Occipital lobe (tissue), 2 donors: ENCODE data around the gene POLR3G. TPM values are rescaled to one million over a fixed set of nuclear protein-coding genes. Genes with fewer than 3 reads are reported as not detected.
A peak's percentile ranks its signal among the peaks of the same experiment; 100 is the strongest.

Experiments used
- DNase-seq: peaks from one replicate; lab custom pipeline; 2025; lab: John Stamatoyannopoulos, UW
- total RNA-seq: library from RNA; depleted of rRNA; stranded (reverse); fragments of >200 nt; gene quantifications from one replicate; pipeline ENCODE4 v1.2.3, GENCODE V29; 2014

Gene POLR3G
- total RNA-seq, 1 donor from 2014 or later = 4.5 TPM

DNA sequence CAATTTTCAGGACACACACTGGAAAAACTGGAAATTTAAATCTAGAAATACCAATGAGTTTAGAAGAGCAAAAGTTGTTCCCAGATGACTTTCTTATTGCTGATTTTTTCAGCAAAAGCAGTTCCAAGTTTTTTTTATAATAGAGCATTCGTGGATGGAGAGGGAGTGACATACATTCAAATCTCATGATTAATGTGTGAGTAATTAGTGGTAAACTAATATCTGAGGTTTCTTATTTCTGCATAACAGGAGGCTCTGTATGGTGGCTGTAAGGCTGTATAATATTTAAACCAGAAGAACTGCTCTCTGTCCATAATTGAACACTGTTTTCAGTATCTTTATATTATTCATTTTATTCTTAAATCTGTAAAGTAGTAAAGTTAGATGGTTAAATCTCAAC lies 28.9 kb downstream of the POLR3G start:
- DNase-seq = no peak

DNA sequence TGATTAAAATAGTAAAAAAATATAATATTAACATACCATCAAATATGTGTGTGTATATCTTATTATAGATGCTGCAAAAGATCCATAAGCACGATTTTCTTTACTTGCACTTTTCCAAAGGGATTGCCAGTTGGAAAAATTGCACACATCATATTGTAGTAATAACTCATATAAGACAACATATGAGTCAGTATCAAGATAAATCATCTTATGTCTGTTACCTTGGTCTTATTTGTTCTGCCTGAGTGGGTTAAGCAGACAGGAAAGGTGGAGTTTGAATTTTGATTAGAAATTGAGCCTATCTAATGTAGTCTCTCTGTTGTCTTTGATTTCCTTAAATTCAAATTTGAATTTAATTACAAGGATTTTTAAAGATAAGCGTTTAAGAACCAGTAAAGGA lies 30.1 kb downstream of the POLR3G start:
- no peak for DNase-seq

DNA sequence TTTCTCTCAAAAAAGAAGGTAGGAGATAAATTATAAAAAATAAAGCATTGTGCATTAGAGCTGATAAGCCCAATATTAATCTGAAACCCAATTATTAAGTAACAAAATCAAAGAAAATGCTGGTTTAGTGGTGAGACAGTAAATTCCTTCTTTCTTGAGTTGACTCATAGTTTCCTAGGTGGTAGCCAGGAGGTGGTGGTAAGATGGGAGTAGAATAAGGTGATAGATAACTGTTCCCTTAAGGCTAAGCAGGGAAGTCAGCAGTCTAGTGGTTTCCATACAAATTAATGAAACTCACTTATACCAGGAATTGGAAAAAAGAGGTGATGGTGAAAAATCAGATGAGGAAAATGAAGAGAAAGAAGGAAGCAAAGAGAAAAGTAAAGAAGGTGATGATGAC lies 31.6 kb downstream of the POLR3G start:
- no peak for DNase-seq

DNA sequence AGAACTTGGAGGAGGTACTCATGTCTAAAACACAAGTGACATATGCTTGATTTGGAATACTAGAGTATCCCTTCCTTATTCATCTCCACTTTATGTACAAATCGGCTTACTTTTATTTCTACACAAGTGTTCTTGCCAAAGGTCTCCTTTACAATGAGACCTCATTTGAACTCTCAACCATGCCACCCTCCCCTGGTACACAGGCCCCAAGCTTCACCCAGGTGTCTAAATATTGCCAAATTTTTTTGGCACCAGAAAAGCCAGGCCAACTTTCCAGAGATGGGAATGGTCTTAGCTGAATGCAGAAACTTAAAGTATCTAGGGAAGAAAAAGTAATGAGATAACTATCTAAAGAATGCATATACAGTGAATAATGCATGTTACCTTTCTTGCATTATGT lies 35.8 kb downstream of the POLR3G start:
- DNase-seq = no peak

DNA sequence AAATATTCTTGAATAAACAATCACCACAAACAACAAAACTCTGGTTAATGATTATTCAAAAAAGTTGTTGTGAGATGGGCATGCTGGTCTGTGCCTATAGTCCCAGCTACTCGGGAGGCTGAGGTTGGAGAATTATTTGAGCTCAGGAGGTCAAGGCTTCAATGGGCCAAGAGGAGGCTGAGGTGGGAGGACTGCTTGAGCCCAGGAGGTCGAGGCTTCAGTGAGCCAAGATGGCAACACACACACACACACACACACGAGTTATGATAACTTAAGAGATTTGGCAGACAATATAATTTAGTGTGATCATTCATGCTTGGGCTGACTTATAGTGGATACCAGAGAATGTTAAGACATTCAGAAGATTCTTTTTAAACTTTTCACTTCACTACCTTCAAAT lies 39.9 kb downstream of the POLR3G start:
- DNase-seq = no peak

DNA sequence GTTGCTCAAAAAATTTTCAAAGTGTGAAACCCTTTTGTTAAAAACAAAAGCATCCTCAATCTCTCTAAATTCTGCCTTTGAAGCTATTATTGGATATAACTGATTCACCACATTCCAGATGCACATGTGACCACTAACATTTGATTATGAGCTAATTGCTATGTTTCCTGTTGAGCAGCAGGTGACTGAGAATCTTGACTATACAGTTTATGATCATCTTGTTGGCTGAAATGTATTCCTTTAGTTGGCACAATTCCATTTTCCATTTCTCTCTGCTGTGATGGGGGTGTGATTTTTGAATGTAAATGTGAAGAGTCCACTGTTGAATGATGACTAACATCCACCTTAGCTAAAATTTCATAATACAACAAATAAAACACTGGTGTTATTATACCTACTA lies 44.0 kb downstream of the POLR3G start:
- DNase-seq = no peak

DNA sequence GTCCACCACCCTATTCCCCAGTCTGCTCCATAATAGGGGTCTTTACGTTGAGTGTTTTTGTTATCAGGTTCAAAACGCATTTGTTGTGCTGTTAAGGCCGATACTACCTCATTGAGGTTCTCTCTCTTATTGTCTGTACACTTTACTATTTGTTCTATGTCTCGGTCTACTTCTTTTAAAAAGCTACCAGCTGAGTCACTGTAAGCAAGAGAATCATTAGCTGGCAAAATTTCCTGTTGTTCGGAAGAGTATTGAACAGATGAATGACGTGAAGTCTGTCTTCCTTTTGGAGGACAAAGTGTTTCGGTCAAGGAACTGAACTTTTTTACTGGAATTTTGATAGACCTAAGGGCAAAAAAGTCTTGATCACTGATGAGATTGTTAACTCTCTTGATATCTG lies 44.4 kb downstream of the POLR3G start:
- no peak for DNase-seq

DNA sequence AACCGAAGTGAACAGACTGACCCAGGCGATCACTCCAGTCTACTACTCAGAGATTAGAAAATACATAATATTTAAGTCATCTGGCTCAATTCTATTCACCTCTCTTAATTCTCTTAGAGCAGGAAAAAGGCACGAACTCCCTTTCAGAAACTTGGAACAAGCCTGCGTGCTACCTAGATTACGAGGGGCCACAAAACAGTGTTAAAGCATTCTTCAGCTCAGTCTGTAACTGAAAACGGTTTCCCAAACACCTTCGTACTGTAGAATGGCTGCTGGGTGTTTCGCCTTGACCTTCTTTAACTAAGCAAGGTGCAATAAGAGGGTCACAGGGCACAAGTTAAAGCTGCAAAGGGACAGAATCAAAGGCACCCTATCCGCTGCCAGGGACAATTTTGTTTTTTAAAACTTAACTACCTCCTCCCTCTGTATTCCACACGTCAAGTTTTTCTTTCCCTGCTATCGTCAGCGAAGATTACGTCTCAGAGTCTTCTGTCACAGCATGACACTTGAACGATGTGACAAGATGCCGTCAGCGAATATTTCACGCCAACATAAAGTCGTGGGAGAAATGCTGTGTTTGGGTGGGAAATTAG lies 54.0 kb downstream of the POLR3G start:
- no peak for DNase-seq

DNA sequence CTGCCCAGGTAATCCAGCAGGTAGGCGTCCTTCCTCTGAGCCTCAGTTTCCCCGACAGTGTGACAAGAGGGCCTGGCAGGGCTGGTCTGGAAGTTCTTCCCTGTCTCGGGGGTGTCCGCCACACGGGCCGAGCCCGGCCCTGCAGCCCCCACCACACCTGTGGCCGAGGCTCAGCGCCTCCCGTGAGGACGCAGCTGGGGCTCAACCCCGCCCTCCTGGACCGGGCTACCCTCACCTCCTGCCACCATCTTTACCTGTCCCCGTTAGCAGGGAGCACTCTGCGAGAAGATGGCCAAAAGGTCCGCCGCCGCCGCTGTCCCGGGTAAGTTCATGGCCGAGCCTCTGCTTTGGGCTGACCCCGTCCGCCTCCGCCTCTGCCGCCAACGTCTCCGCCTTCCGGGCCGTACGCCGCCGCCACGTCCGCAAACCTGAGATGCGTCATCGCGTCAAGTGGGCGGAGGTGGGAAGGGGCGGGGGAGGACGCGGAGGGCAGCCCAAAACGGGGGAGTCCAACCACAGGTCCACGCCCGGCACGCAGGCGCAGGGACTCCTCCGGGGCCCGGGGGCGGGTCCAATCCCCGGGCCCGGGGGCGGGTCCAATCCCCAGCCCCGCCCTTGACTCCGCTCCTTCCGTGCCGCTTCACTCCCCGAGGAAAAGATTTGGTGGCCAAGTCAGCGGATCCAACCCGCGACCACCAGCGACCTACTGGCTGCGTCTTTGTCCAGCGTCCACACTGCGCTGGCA lies 54.7 kb downstream of the POLR3G start, which contains the start of gene LYSMD3:
LYSMD3 (minus strand) TSS at position 391 of the 745 bp plus-strand sequence. CDS start 4,295 bp downstream, outside the sequence.
- peak; percentile 96 for DNase-seq

DNA sequence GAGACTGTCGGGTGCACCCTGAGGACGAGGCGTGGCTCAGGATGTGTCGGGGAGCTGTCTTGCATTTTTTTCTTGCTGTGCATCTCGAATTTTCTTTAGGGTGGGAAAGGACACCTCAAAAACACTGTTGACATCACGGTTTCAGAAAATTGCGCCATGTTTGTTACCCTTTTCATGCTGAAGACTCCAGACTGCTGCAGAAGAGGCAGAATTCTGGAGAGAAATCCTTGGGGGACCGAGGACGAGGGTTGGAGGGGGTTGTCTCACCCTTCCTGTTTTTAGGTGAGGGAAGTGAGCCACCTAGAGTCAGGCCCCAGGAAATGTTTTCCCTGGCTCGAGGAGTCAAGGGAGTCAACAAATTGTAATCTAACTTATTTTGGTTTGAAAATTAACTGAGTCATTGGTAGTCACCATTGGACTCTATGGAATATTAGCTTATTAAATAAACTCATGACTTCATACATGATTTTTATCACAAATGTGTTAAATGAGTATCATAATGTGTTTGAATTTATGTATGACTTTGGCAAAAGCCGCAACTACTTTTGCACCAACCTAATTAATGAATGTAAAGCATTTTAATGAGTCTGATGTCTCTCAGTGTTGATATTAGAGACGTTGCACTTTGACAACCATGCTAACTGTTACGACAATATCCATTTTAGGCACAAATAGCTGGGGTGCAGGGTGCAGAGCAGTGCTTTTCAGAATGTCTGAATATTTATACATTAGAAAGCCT lies 55.4 kb downstream of the POLR3G start:
- DNase-seq = peak; percentile 67

DNA sequence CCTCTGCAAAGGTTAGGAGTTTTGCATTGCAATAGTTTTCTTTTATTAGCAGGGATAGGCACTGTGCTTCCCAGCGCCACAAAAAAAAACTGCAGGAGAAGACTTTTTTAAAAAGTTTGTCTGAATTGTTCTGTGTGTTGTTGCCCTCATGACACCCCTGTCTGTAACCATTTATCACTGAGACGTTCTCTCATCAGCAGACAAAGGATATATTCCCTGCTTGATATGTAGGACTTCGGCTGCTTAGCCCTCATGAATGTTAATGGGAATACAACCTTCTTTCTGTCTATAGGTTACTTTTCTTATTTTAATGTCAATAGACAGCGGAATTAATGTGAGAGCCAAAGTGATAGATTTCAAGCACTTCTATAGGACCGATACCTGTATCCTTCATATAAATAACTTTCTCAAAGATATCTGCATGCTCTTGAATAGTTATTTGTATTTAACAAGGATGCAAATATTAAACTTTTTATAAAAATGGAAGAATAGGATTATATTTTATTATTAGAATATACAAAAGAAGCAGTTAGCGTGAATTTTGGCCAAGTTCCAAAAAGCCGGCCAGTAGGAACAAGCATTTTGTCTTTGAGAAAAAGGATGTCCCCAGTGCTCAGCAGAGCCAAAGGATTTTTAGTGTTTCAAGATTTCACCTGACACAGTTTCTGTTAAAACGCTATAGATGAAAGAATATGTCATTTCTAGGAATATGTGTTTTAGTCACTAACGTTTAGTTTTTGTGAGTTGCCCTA lies 56.2 kb downstream of the POLR3G start:
- no peak for DNase-seq

DNA sequence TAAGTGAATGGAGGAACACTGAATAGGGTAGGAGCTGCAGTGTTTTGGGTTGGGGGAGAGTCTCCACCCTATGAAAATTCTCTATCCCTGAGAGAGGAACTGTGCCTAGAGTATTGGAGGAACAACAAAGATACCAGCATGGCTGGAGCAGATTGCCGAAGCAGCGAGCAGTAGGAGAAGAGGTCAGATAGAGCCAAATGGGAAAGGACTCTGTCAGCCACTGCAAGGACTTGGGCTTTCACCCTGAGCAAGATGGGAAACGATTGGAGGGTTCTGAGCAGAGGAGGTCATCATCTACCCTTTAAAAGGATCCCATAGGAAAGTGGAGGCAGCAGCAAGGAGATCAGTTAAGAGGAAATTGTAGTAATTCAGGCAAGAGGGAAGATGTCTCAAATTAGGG lies 59.1 kb downstream of the POLR3G start:
- DNase-seq = no peak

DNA sequence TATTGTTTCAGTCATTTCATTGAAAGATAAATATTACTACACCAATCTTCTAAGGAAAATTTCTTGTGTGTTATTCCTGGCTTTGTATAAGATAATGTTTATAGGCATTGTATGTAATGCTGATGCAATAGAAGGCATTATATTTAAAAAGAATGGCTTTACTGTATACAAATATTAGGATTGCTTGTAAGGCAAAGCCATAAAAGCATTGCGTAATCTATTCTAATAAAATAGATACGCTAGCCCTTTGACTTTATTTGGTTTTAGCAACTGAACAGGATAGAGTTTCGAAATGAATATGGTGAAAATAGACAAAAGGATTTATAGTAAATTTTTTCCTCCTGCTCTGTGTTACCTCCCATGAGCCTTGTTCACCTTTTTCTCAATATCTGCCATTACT lies 60.3 kb downstream of the POLR3G start:
- no peak for DNase-seq

DNA sequence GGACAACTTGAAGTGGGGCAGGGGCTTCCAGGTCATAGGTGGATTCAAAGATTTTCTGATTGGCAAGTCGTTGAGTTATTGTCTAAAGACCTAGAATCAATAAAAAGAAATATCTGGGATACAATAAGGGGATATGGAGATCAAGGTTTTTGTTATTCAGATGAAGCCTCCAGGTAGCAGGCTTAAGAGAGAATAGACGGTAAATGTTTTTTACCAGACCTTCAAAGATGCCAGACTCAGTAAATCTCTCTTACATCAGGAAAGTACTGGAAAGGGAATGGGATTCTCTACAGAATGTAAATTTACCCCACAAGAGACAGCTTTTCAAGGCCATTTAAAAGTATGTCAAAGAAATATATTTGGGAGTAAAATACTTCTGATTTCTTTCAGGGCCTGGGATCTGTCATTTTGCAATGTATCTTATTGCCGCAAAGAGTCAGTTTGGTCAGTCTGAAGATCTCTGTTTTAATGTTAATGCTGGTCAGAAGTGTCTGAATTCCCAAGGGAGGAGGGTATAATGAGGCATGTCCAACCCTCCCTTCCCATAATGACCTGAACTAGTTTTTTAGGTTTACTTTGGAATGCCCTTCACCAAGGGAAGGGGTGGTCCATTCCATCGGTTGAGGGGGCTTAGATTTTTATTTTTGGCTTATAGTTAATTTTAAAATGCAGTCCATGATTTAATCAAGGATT lies 68.3 kb downstream of the POLR3G start:
- DNase-seq = no peak

DNA sequence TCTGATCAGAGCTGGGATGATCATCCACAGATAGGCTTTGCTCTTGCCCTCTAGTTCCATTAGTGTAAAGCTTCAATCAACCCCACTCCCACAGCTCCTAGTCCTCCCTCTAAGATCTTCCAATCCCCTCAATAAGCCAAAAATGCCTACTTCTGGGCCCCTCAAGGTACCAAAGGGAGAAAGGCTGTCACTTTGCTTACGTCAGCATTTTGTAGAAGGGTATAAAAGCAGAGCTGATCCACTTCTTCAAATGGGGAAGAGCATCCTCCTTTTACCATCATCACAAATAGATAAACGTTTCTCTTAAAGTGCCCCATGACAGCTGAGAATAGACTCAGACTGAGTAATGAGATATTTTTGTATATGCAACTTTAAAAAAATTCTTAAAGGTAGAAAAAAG lies 70.8 kb downstream of the POLR3G start:
- DNase-seq = no peak

DNA sequence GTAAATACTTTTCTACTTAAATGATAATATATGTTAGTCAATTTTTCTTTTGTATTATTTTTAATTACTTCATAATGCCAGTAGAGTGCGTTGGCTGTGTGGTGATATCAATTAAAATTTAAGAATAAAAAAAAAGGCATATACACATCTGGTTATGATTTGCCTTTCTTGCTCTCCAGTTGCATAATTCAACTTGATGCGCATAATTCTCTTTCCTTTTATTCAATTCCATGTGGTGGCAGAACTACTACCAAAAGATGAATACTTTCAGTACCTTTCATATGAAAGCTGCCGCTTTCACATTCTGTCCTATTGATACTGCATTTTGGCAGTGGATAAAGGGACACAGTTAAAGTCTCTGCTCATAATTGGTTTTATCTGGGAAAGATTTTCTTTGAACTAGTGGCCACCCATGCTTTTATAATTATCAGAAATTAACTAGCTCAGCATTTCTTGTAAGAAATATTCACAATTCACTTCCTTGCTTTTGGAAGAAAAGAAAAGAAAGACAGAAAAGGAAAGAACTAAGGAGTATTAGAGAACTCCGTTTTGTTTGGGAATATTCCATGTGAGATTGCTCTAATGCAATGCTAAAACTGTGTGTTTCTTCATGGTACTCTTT lies 71.7 kb downstream of the POLR3G start:
- no peak for DNase-seq

DNA sequence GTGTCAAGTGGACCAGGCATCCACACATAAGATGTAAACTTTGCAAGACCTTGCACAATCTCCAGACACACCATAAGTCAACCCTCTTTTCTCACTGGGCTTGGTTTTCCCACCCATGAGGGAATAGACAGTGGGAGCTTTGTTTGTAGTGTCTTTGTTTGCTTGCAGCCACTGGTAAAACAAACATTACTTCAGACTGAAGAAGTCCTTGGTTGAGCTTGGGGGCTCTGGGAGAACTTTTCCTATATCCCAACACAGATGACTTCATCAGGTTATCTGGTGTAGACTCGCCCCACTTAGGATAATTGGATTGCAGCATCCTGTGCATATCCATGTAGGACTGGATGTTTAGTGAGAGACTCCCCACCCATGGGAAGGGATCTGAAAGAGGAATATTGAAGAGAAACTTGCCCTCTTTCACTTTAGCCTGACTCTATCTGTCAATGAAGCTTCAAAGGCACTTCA lies 72.4 kb downstream of the POLR3G start:
- no peak for DNase-seq

DNA sequence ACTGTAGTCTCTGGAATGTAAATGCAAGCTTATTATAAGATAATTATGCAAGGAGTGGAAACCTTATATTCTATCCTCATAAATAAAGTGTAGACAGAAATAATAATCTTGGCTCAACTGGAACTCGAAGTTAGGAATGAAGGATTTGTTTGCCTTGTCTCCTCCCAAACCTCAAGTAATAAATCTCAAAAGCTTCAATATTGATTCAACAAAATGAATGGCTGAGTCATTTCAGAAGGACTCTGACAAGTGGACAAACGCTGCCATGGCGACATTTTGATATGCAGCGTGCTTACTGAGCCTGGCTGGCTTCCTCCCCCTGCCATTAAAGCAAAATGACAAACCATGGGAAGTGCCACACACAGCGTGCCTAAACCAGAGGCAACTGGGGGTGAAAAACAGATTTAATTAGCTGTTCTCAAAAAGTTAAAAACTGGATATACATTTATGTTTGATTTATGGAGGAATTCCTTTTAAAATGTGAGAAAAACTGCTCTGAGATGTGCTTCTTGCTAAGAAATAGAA lies 73.5 kb downstream of the POLR3G start:
- no peak for DNase-seq

DNA sequence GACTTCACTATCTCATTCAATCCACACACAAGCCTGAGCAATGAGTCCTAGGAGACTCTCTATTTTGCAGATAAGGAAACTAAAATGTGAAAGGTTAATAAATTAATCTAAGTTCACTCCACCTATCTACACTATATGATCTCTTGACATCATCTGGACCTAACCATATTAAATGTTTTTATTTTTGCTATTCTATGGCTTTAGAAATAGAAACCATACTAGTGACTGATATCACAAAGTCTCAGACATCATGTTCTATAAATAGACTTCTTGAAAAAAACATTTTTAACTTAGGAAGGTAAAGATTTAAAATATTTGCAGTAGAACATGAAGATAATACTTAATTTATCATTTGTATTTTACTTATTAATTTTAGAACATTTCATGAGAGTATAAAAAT lies 74.6 kb downstream of the POLR3G start:
- no peak for DNase-seq

DNA sequence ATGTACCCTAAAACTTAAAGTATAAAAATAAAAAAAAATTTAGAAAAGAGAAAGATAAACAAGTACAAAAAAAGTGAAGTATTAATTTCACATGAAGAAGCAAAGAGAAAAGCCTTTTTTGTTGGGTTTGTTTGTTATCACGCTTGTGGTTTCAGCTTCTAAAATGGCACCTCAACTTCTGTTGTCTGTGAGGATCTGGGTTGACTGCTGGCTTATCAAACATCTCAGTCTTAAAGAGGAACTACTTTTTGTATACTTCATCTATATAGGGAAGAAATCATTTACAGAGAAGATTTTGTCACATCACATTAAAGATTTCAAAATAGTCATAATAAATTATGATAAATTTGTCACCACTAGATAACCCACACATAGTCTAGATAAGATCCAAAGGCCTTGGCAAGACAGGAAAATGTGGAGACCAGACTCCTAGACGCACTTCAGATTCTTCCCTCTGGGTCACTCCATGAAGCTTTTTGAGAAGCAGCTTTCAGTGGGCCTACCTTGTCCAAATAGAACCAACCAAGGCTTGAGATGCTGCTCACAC lies 75.1 kb downstream of the POLR3G start:
- DNase-seq = no peak
